HEK293T (cell line): ENCODE results near the gene FDXACB1.

Source experiments
- BHLHE40 ChIP-seq: fragments of 450-650 bp; IDR thresholded peaks from 2 replicates; pipeline ENCODE4 v1.6.1; 2016; ENCODE audit warnings: mild to moderate bottlenecking, moderate library complexity, borderline replicate concordance
- TARDBP ChIP-seq: fragments of 450-650 bp; IDR thresholded peaks from 2 replicates; pipeline ENCODE4 v1.6.1; 2016

DNA sequence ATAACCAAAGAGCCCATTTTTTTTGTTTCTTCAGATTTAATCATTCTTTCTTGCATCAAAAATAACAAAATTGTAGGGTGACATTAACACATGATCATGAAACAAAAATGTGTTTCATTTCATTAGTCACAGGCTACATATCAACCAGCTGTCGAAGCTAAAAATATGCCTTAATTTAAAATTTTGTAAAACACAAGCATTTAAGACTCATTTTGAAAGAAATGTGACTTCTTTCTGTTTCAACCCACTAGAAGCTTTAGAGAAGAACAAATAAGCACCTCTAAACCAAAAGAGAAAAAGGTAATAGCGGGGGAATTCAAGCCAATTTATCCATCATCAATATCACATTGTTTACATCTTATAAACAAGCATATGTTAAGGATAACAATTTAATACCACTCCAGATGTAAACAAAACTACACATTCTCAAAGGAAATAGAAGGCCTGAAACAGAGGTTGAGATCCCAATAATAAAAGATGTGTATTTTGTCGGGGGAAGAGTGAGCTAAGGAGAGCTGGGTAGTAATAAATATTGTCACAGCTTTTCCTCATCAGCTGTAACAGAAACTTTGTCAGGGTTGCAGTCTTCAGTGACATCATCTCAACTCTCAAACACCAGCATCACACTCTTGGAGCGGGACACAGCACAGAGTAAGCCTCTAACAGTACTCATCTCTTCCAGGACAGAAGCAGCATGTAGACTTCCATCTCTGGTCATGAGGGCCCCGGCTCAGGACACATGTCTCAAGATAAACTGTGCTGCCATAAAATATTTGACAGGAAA is 49.6 kb downstream of the FDXACB1 start:
- TF ChIP-seq BHLHE40 (no peak), TARDBP (no peak)
